ENCODE results near the gene WNT1.

- TF ChIP-seq CTCF (IDR thresholded peaks at IDR 0.05; ENCODE audit: low read depth, low read length), result no peak
- TF ChIP-seq EZH2phosphoT487 (IDR thresholded peaks at IDR 0.05; ENCODE audit: low read depth), result no peak
Observed at GRCh38 chr12:48981757-48982157, 3.6 kb downstream of the WNT1 start.

Data from OCI-LY3 (cell line).